Mesodermal cell (in vitro differentiated cells): ENCODE measurements around the gene GALK1.
A peak's percentile ranks its signal among the peaks of the same experiment; 100 is the strongest.
"Not testable (repeated sequence)": the region's sequence is repeated elsewhere in the genome, so short reads cannot be mapped to it uniquely, and the experiment has no call there.

Experiments
- H3K27ac ChIP-seq: 2 replicates; pipeline ENCODE4 v1.7.0; 2013; ENCODE audit warnings: mild to moderate bottlenecking, low read depth, low read length, moderate library complexity; ENCODE audit not compliant: severe bottlenecking
- H3K36me3 ChIP-seq: 2 replicates; pipeline ENCODE4 v1.7.1; 2013; ENCODE audit warnings: mild to moderate bottlenecking, low read length, moderate library complexity; ENCODE audit not compliant: control insufficient read depth, insufficient read depth
- H3K4me1 ChIP-seq: one replicate; pipeline ENCODE4 v1.7.1; 2013; ENCODE audit warnings: mild to moderate bottlenecking, low read length; ENCODE audit not compliant: insufficient read depth, control insufficient read depth, poor library complexity, severe bottlenecking
- H3K4me3 ChIP-seq: 2 replicates; pipeline ENCODE4 v1.7.0; 2013; ENCODE audit warnings: low read length, control low read depth, mild to moderate bottlenecking; ENCODE audit not compliant: insufficient read depth, poor library complexity, severe bottlenecking; ENCODE audit errors: extremely low read depth
- H3K9me3 ChIP-seq: 2 replicates; pipeline ENCODE4 v1.7.1; 2013; ENCODE audit warnings: mild to moderate bottlenecking, low read length, moderate library complexity; ENCODE audit not compliant: control insufficient read depth
- WGBS, 2 experiments: methylation state at CpG; one replicate each; pipeline ENCODE4 v1.1.5; 2013; ENCODE audit warnings: missing lambda C conversion rate in 2 of 2; ENCODE audit not compliant: insufficient coverage in 2 of 2; 5-methylcytosine and 5-hydroxymethylcytosine counted together

Gene GALK1

DNA sequence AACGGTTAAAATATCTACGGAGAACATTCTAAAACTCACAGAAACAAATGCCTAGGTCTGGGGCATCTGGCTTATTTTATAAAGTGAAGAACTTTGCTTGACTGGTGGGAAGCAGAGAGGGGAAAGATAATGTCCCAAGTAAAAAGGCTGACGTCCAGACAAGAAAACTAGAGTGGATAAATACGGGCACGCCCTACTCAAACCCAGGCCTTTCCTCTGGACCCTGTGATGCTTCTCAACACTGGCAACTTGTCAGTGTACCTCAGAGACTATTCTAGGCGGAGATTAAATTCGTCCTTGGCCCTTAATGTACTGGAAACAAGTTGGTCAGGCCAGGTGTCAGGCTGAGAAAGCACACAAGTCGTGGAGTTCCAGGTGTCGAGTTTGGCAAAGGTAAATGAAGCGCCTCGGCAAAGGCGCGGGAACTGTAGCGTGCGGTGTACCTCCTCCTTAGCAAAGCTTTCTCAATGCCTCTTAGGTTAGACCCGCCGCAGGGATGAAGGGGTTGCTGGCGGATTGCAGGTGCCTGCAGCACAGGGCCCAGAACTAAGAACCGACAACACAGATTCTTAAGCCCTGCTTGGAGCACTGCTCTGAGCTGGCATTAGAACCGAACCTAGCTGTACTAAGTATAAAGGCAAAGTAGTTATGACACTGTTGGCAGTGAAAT, 18.9 kb upstream of the GALK1 start:
- H3K4me3 ChIP-seq, result peak overlapping the region; percentile 48
- H3K36me3 ChIP-seq, result peaks cover 4% of the 10 kb centered on the region
- no peaks in the 10 kb centered on the region for H3K9me3 ChIP-seq
- peak overlapping the region; percentile 100 for H3K27ac ChIP-seq
- peaks cover 16% of the 10 kb centered on the region for H3K4me1 ChIP-seq
- 84 to 87% methylated on average over 8 to 15 of the region's 20 CpGs for WGBS, 2 experiments

DNA sequence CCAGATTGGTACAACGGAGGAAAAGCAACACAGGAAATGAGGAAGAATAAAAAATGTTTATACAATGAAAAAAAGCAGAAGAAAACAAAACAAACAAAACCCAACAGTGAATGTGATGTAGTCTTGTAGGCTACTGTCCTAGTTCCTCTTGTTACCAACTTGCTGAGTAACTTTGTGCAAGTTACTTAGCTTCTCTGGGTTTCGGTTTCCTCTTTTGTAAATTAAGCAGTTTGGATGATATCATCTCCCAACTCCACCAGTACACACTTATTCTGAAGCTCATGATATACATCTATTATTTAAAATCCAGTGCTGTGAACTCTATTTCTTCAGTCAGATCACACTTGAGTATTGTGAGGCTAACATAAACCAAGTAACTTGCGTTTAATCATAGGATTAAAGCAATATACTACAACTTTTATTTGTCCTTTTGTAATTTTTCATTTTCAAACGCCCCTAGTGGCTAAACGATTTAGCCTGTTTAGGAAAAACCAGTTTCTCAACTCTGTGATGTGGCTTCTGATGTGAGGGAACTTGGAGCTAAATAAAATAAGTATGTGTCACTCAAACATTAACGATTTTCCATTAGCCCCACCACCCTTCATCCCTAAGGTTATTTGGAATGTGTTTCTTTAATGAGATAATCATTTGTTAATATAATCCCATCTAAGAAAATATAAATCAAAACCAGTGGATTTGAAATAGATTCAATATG, 18.2 kb upstream of the GALK1 start:
- peaks cover 9% of the 10 kb centered on the region for H3K36me3 ChIP-seq
- no CpG with 5 or more reads among the region's 6 CpGs for whole genome bisulfite sequencing, 2 experiments
- H3K4me1 ChIP-seq, result peaks cover 16% of the 10 kb centered on the region
- H3K9me3 ChIP-seq, result no peaks in the 10 kb centered on the region
- H3K27ac ChIP-seq, result peak overlapping the region; percentile 100
- no peak overlapping the region for H3K4me3 ChIP-seq

DNA sequence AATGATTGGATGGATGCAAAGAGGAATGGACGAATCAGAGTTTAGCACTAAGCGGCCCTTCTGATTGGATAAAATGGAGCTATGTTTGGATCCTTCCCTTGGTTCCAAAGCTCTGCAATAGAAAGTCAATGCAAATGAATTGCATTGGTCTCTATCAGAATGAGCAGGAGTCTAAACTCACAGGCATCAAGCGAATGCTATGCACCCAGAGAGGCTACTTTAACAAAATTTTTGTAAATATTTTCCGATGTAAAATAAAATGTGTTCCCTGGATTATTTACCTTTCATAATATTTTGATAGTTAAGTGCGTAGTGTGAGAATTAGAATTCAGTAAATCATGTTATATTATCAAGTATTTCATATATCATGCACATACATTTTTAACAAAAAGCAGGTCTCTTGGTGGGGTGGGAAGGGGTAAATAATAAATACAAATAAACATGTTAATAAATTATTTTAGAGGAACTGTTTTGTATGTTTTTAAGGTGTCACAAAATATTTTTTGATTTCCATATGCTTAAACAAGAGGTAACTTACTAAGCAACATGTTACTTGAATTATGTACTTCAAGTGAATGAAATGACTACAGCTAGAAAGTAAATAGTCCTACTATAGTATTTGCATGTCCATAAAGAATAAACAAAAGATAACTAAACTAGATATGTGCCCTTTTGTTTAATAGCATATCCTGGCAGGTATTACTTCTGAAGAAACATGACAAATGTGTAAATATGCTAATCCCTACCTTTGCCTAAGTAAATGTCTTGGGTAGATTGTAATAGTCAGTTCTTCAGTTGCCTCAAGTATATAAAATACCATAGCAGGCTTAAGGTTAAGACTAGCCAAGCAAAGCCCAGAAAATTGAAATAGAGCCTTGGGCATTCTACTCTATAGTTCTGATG, 15.2 kb upstream of the GALK1 start:
- Histone ChIP-seq H3K27ac (no peak overlapping the region), H3K4me1 (peaks cover 11% of the 10 kb centered on the region), H3K36me3 (peaks cover 36% of the 10 kb centered on the region), H3K4me3 (peak overlapping the region; percentile 97), H3K9me3 (no peaks in the 10 kb centered on the region)
- 0% methylated on average over 1 to 2 of the region's 5 CpGs for WGBS, 2 experiments

DNA sequence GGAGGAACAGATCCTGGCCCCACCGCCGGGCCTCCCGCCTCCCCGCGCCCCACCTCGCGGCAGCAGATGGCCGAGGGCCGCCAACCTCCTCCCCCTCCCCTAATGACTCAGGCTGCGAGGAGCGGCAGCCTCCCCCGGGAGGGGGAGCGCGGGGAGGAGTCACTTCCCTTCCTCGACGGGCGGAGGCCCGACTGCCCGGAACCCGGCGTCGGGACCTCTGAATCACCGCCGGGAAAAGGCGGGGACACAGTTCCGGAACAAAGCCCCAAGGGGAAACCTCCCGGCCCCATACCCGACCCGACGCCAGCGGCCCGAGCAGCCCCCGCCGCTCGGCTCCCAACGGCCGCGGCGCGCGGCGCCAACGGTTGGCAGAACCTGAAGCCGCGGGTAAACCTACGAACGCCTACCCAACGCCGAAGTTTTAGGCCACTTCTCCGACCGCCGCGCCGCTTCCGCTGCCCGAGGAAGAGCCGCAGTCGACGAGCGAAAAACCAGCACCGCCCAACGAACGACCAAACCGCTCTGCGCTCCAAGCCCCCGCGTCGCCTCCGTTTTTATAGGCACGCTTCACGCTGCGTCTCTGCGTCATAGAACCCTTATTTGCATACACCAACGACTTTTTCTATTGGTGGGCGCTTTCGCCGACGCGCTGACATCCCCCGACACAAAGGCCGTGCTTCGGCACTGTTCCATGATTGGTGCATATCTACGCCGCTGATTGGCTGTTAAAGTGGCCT, 14.4 kb upstream of the GALK1 start:
- Histone ChIP-seq H3K36me3 (peaks cover 36% of the 10 kb centered on the region), H3K9me3 (no peaks in the 10 kb centered on the region), H3K4me3 (peak overlapping the region; percentile 97), H3K4me1 (peaks cover 11% of the 10 kb centered on the region), H3K27ac (peak overlapping the region; percentile 99)
- WGBS, 2 experiments, result 0% methylated on average over 54 to 74 of the region's 84 CpGs

DNA sequence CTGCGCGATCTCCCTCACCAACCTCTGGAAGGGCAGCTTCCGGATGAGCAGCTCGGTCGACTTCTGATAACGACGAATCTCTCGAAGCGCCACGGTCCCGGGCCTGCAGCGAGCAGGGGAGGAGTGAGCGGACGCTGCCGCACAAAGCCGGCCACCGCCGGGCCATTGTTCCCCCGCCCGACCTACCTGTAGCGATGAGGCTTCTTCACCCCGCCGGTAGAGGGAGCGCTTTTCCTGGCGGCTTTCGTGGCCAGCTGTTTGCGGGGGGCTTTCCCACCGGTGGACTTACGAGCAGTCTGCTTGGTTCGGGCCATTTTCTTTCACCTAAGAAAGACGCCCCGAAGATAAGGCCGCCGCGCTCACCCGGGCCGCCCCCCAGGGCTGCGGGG, 13.9 kb upstream of the GALK1 start:
- Histone ChIP-seq H3K9me3 (no peaks in the 10 kb centered on the region), H3K36me3 (peaks cover 36% of the 10 kb centered on the region), H3K27ac (peak overlapping the region; percentile 99), H3K4me1 (peaks cover 7% of the 10 kb centered on the region), H3K4me3 (peak overlapping the region; percentile 97)
- 0% methylated on average over 19 to 34 of the region's 38 CpGs for WGBS, 2 experiments

DNA sequence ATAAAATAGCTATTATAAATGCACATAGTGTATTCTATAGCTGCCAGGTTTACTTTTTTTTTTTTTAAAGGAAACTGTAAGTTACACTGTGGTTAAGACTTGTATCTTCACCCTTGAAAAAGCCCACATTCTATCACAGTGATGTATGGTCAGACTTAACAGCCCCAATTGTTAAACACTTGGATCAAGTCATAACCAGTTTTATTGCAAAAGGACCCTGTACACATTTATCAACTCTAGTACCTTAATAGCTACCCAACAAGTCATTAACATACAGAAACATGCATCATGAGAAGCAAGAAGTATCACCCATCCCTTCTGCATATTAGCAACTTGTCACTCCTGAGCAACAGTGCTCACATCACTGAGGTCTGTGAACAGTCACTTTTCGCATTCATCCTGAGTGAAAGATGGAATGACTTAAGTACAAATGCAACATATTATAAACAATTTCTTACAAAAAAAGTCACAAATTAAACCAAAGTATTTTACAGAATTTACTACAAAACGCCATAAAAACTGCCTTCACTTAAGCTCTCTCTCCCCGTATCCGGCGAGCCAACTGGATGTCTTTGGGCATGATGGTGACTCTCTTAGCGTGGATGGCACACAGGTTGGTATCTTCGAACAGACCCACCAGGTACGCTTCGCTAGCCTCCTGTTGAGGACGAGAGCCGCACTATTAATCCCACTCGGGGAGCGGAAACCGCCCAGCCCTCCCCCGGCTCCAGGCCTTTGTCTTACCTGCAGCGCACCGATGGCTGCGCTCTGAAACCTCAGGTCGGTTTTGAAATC, 13.3 kb upstream of the GALK1 start:
- Histone ChIP-seq H3K4me3 (peak overlapping the region; percentile 97), H3K27ac (peak overlapping the region; percentile 99), H3K36me3 (peaks cover 36% of the 10 kb centered on the region)
- WGBS, 2 experiments, result 2 to 6% methylated on average over 14 to 18 of the region's 19 CpGs
- H3K9me3 ChIP-seq, H3K4me1 ChIP-seq: not testable (repeated sequence)

DNA sequence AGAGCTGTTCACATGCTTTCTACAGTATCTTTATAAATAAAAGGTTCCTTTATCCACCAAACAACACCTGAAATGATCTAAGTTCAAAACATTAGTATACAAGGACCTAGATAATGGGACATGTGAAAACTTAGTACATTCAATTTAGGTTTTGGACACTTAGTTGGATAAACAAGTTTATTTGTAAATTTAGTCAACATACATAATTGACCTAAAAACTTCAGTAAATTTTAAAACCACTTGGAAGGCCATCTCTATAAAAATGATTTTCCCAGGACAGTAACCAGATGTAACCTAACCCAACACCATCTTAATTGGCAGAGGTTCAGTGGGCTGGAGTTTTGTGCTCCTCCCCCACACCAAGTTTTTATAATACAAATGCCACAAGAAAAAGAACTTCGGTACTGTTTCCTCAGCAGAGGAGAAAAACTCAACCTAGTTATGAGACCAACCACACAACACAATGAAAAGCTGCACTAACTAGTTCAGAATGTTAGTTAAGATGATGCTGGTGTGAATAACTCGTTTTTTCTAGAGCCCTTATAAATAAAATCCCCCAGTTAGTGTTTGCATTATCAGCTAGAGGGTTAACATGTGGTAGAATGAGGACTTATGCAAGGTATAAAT, 12.4 kb upstream of the GALK1 start:
- Histone ChIP-seq H3K4me3 (peak overlapping the region; percentile 97), H3K9me3 (no peaks in the 10 kb centered on the region), H3K27ac (no peak overlapping the region), H3K4me1 (peaks cover 2% of the 10 kb centered on the region), H3K36me3 (peaks cover 36% of the 10 kb centered on the region)
- WGBS, 2 experiments, result no CpG with 5 or more reads among the region's 2 CpGs

DNA sequence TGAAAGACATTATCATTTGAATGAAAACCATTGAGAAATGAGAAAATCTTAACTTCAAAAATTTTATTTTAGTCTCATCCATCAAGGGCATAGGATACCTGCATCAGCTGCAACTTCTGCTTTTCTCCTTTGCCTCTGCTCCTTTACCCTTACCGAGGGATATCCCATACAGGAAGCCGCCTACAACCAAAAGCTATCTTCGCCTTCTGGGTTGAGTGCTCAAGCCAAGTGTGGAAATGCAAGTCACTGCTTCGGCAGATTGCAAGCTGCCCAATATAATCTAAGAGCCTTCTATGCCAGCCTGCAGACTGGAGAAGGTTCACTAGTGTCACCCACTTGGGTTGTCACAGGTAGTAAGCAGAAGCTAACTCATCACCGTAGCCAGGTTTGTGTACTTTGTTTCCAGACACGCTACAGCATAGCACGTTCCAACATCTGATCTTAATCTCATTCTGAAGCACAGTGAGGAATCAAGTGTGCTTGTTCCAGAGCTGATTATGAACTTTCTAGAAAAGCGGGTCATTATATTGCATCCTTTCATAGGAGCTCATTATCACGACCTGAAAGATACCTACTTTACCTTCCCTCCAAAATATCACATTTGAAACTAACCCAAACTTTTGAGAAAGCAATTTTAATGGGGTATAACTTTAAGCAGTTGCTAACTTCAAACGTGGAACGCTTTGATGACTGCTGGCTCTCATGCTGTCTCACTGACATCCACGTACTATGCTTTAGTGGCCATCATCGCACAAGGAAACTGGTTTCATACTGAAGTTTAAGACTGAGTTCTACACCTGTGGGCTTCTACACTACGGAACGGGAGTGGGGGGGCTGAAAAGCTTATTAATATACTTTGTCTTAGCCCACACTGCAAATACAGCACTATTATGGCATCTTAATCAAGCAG, 11.6 kb upstream of the GALK1 start:
- 93 to 99% methylated on average over 12 to 14 of the region's 15 CpGs for WGBS, 2 experiments
- H3K4me3 ChIP-seq, result peak overlapping the region; percentile 7

More for the DNA sequence above, 11.6 kb upstream of the GALK1 start:
- H3K4me1 ChIP-seq, result peaks cover 6% of the 10 kb centered on the region
- peaks cover 36% of the 10 kb centered on the region for H3K36me3 ChIP-seq
- H3K27ac ChIP-seq, result peak overlapping the region; percentile 54
- no peaks in the 10 kb centered on the region for H3K9me3 ChIP-seq
